Cerebellar nuclear complex (tissue), 1 donor: ENCODE data around the gene C16orf46.
"Not testable (repeated sequence)": the region's sequence is repeated elsewhere in the genome, so short reads cannot be mapped to it uniquely, and the experiment has no call there.

Experiments used
- DNase-seq, 2 experiments: peaks; one replicate each; lab custom pipeline; 2025; lab: John Stamatoyannopoulos, UW

The C16orf46 gene

GRCh38 chr16:81077076-81077940, at the start of gene C16orf46:
Gene C16orf46 (minus strand): TSS chr16:81077238. CDS start chr16:81063955, 13,283 bp downstream.
- DNase-seq, result peak; percentile 89 to 92

GRCh38 chr16:81123092-81123852, 46.2 kb upstream of the C16orf46 start:
- no peak for DNase-seq

GRCh38 chr16:81121474-81121990, 44.5 kb upstream of the C16orf46 start:
- no peak for DNase-seq

DNA sequence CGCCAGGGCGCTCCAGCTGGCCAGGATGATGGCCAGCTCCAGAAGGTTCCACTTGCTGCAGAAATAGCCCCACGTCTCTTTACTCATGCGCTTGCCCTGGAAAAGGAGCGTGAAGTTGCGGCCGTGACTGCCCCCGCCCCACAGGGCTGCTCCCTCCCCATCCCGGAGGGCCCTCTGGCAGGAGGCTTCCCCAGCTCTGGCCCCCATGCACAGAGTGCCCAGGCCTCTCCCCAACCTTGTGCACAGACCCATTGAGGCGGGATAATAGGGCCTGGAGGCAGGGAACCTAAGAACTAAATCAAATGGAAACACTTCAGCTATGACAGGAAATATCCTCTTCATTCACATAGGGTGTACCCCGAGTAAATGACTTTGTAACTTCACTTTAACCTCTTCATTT, 40.4 kb upstream of the C16orf46 start:
- DNase-seq, result no peak

- no peak for DNase-seq
Measured at GRCh38 chr16:81116285-81116684, 39.2 kb upstream of the C16orf46 start.

DNA sequence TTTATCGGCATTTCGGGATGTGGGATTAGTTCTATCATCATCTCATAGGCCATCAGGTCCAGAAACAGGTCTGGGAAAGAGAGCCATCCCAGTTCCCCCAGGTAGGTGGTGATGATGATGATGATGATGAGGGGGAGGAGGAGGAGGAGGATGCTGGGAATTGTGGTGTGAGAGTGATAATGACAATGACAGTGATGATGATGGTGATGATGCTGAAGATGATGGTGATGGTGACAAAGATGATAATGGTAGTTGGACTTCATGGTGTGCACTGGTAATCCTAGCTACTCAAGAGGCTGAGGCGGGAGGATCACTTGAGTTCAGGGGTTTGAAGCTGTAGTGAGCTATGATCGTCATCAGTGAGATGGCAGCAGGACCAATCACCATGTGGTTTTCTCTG, 35.4 kb upstream of the C16orf46 start:
- no peak for DNase-seq

- DNase-seq, result not testable (repeated sequence)
Measured at GRCh38 chr16:81109274-81109673, 32.2 kb upstream of the C16orf46 start.

GRCh38 chr16:81107511-81107910, 30.5 kb upstream of the C16orf46 start:
- DNase-seq, result no peak

DNA sequence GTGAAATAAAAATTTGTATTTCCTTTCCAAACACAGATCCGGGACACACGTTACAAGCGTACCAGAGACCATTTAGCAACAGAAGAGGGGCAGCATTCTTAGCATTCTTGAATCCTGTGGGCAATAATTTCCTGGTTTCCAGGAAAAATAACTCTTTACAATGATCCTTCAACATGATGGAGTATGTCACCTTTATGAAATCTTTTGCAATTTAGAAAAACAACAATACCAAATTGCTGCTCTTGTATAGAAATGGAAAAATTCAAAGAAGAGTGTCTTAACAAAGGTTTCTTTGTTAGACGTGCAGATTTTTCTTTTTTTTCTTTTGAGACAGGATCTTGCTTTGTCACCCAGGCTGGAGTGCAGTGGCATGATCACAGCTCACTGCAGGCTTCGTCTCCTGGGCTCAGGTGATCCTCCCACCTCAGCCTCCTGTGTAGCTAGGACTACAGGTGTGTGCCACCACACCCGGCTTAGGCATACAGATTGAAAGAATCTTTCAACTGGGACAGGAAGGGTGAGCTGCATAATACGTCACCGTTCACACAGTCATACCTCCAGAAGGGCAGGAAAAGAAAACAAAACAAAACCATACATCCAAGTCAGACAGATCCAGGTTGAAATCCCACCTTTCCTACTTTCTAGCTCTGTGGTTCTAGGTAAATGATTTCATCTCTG, 29.9 kb upstream of the C16orf46 start:
- no peak for DNase-seq

- DNase-seq, result no peak
Measured at GRCh38 chr16:81105946-81106345, 28.9 kb upstream of the C16orf46 start.

DNA sequence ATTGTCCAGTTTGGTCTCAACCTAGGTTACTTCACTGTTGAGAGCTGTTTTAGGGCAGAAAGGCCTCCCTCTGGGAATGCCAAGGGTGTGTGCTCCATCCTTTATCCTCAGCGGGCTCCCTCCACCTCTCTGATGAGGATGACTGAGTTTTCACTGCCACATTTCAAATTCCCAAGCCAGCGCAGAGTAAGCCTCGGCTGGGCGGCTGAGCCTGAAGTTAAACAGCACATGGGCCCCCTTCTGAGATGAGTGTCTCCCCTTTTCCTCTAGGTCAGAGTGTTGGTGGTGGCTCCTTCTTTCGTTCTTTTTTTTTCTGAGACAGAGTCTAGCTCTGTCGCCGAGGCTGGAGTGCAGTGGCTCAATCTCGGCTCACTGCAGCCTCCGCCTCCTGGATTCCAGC, 24.7 kb upstream of the C16orf46 start:
- DNase-seq, result no peak

- no peak for DNase-seq
Measured at GRCh38 chr16:81099958-81100357, 22.9 kb upstream of the C16orf46 start.

- DNase-seq, result no peak
Measured at GRCh38 chr16:81097230-81097629, 20.2 kb upstream of the C16orf46 start.

DNA sequence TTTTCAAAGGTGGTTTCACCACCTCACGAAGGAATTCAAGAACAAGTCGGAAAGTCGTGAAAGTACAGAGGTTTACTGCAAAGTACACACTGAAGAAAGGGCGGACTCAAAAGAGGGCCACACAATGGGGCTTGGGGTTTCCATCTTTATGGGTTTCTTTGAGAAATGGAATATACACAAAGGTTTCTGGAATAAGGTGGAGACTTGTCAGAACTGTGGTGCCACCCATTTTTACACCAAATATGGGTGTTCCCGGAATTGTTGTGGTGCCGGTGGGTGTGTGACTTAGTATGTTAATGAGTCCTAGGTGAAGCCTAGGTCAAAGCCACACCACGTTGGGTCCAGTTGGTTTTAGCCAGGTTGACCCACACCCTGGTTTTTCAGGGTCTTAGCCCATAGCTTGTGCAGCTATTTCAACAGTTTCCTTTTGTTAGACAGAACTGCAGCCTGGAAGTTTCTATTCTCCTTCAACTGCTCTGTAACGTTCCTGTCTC, 19.7 kb upstream of the C16orf46 start:
- no peak for DNase-seq

- DNase-seq, result peak; percentile 95
Measured at GRCh38 chr16:81095953-81096714, 19.1 kb upstream of the C16orf46 start, which contains the start of gene GCSH. Gene GCSH (minus strand): TSS chr16:81096395. CDS start chr16:81096278, 117 bp downstream.

DNA sequence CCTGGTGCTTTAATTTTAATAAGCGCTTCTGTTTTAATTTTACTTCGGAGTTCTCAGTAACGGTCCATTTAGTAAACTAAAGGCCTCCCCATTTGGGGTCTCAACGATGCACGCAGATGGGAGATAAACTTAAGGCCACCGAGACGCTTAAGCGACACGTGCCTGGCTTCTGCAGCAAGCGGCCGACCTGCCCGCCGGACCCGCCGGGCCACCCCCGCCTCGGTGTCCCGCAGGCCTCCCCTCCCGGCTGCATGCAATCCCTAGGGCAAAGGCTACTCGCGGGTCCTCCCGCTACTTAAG, 18.6 kb upstream of the C16orf46 start:
- no peak for DNase-seq

DNA sequence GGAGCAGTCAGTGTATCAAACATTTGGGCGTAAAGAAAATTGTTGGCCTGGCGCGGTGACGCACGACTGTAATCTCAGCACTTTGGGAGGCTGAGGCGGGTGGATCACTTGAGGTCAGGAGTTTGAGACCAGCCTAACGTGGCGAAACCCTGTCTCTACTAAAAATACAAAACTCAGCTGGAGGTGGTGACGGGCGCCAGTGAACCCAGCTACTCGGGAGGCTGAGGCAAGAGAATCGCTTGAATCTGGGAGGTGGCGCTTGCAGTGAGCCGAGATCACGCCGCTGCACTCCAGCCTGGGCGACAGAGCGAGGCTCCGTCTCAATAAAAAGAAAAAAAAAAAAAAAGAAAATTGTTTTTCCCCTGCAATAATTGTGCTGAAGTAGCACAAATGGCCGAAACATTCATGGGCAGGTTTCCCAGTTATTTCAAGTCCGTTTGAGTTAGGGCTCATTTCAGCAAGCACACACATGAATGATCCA, 17.8 kb upstream of the C16orf46 start:
- DNase-seq, result no peak

- DNase-seq, result no peak
Measured at GRCh38 chr16:81088836-81089235, 11.8 kb upstream of the C16orf46 start.

- DNase-seq, result no peak
Measured at GRCh38 chr16:81081014-81081413, 4.0 kb upstream of the C16orf46 start.

DNA sequence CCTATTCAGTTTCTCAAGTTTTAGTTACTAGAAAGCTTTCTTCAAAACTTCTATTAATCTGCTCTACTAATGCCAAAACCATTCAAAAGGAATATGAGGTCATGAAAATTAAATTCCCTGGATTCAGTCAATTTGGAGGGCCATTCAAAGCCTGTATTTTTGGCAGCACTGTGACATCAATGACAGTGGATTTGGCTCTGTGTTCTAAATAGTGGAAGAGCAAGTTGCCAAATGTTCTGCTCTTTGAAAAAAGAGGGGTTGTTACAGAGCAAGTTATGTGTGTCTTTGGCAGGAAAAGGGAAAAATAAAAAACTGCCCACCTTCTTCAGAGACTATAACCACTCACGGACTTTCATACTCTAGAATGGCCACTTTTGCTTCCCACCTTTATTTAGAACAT, 3.2 kb upstream of the C16orf46 start:
- no peak for DNase-seq

DNA sequence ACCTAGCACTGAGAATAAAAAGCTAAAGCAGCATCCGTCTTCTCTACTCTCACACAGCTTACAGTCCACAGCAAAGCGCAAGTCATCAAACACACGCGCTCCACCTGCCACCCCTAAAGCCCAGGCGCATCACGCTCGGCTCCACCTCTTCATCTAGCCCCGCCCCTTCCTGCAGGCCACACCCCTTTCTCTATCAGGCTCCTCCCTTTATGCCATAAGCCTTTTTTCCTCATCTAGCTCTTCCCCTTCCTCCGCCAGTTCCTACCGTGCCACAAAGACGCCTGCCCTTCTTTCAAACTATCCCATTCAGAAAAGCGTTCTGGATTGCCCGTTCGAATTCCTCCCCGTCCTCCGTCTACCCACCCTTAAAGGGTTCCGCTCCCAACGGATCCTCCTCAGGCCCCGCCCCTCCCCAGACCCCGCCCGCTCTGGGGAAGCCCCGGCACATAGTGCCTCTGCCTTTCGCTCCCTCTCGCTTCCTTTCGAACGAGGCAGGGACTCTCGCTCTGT, 417 bp downstream of the C16orf46 start:
- peak in 1 of 2 experiments; percentile 79 for DNase-seq
